Psoas muscle (tissue), 8 donors: ENCODE data around the gene NRCAM. TPM values are rescaled to one million over a fixed set of nuclear protein-coding genes. Genes with fewer than 3 reads are reported as not detected.
"Not testable (repeated sequence)": the region's sequence is repeated elsewhere in the genome, so short reads cannot be mapped to it uniquely, and the experiment has no call there.

ENCODE experiments used
- ATAC-seq, 4 donors: fragments of 200-7000 bp; cut with Tn5 transposase; one replicate each; pipeline ENCODE4 v1.9.1; 2020; ENCODE audit warnings: moderate library complexity in 3 of 4, mild to moderate bottlenecking in 2 of 4
- DNase-seq, 2 donors: peaks; one replicate each; pipeline ENCODE4 v3.0.0-alpha.2; 2020
- H3K27ac ChIP-seq: fragments of 200-600 bp; one replicate; pipeline ENCODE4 v1.8.0; 2022
- H3K27me3 ChIP-seq, 3 donors: fragments of 200-600 bp in 1 of 3; one replicate each; pipeline versions ENCODE4 v1.6.1 to v1.8.0; 2013 to 2022; ENCODE audit warnings: low read length in 2 of 3, mild to moderate bottlenecking in 2 of 3, moderate library complexity in 1 of 3; ENCODE audit not compliant: insufficient read depth in 3 of 3
- H3K36me3 ChIP-seq, 2 donors: fragments of 200-600 bp in 1 of 2; one replicate each; pipeline versions ENCODE4 v1.6.1 to v1.8.0; 2013 to 2022; ENCODE audit warnings: low read depth in 1 of 2, mild to moderate bottlenecking in 1 of 2, moderate library complexity in 1 of 2; ENCODE audit not compliant: insufficient read depth in 1 of 2
- H3K4me1 ChIP-seq: fragments of 200-600 bp; one replicate; pipeline ENCODE4 v1.8.0; 2022
- H3K4me3 ChIP-seq: fragments of 200-600 bp; one replicate; pipeline ENCODE4 v1.8.0; 2022; ENCODE audit warnings: mild to moderate bottlenecking
- H3K9me3 ChIP-seq: fragments of 200-600 bp; one replicate; pipeline ENCODE4 v1.8.0; 2022
- WGBS, 3 donors: extraction: QIAGEN DNeasy Blood & Tissue Kit; methylation state at CpG; one replicate each; pipeline versions ENCODE4 v1.1.6 to v1.1.7; 2013; 5-methylcytosine and 5-hydroxymethylcytosine counted together
- intact Hi-C, 2 donors: fragments of 100-400 bp; cut with DNase I; formaldehyde crosslinking; loops; one replicate each; pipeline versions ENCODE4 v1.11.0 to v1.14.2; 2022
- polyA plus RNA-seq, 3 donors: library from polyadenylated mRNA; stranded (reverse); fragments of 200-250 nt; gene quantifications; one replicate each; pipeline ENCODE4 v1.2.3, GENCODE V29; 2013
- total RNA-seq, 4 donors: library from RNA; stranded (reverse); fragmentation: NEBNext Ultra II Directional in 2 of 4; extraction: Animal tissue kit (Norgen Biotek cat#: 25700) in 2 of 4; gene quantifications; one replicate each; pipeline versions ENCODE4 v1.2.1 to v1.2.4, GENCODE V29; 2021 to 2023
- TF ChIP-seq, protein P1 (sequence below): fragments of 200-600 bp; IDR thresholded peaks from one replicate; pipeline ENCODE4 v1.8.0; 2022; ENCODE audit warnings: antibody characterized with exemption
- donor health status: healthy with polysubstance abuse.
- donor health status: DM: no; HTN: no; CAD: no; lungs with moderate emphysema.
- donor health status: Bipolar disorder and iron deficiency.
- donor health status: healthy.
- donor health status: DM: yes; HTN: yes; CAD: no.
- donor health status: DM: no; HTN: no; CAD: no.
- donor health status: DM: no; HTN: no; CAD: no.
- donor health status: DM: yes; HTN: yes; CAD: no.

Gene NRCAM
- total and polyA plus RNA-seq, 7 donors = 0.06 to 1.8 (median 0.55) TPM

DNA sequence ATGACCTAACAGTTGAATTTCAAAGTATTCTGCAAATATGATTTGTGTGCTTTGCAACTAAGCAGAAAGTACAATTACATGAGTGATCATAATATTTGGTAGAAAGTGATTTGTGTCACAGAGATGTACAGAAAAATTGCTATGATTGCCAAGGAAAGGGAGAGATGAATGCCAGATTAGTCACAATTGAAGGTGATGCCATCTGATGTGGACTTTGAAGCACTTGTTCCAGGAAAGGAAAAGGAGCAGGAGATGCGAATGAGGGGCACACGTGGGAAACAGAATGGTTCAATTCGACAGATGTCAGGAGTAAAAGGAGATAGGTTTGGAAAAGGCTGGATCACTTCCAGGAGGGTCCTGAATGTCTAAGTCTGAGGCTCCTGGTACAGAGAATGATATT, 173.0 kb downstream of the NRCAM start:
- H3K4me3 ChIP-seq = no peak overlapping the region
- H3K36me3 ChIP-seq = no peaks in the 10 kb centered on the region
- ATAC-seq = no peak
- H3K27ac ChIP-seq = no peak overlapping the region
- WGBS, 3 donors = 60 to 69% (median 61%) methylated on average over 3 of the region's 3 CpGs
- H3K4me1 ChIP-seq = no peaks in the 10 kb centered on the region
- no peak for DNase-seq
- TF ChIP-seq, protein P1, sequence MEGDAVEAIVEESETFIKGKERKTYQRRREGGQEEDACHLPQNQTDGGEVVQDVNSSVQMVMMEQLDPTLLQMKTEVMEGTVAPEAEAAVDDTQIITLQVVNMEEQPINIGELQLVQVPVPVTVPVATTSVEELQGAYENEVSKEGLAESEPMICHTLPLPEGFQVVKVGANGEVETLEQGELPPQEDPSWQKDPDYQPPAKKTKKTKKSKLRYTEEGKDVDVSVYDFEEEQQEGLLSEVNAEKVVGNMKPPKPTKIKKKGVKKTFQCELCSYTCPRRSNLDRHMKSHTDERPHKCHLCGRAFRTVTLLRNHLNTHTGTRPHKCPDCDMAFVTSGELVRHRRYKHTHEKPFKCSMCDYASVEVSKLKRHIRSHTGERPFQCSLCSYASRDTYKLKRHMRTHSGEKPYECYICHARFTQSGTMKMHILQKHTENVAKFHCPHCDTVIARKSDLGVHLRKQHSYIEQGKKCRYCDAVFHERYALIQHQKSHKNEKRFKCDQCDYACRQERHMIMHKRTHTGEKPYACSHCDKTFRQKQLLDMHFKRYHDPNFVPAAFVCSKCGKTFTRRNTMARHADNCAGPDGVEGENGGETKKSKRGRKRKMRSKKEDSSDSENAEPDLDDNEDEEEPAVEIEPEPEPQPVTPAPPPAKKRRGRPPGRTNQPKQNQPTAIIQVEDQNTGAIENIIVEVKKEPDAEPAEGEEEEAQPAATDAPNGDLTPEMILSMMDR = no peak
- intact Hi-C loops = no loop called here
- H3K9me3 ChIP-seq = no peaks in the 10 kb centered on the region
- peaks cover 0 to under 1% (median 0%) of the 10 kb centered on the region in 3 donors for H3K27me3 ChIP-seq

DNA sequence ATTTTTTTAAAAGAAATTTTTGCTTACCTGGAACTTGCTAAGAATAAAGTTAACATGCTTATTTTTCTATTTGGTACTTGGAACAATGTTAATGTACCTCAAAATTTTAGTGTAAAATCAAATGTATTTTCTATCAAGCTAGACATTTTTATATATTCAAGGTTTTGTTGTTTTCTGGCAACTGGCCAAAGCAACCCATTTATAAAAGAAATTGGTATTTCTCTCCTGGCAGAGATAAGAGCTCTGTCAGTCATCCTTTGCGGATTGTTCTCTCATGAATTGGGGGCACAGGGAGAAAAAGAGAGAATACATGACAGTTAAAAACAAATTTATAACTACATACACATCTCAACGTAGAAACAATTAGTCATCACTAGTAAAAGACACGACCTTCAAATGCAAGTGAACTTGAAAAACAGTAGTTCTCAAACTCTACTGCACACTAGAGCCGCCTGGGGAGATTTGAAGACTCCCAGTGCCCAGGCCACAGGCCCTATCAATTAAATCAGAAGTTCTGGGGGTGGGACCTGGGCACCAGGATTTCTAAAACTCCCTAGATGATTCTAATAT, 173.7 kb downstream of the NRCAM start:
- no peak overlapping the region for H3K4me3 ChIP-seq
- H3K27me3 ChIP-seq = peaks cover 0 to 2% (median 0%) of the 10 kb centered on the region in 3 donors
- DNase-seq (no peak), ATAC-seq (no peak)
- H3K4me1 ChIP-seq = no peaks in the 10 kb centered on the region
- TF ChIP-seq, protein P1 = no peak
- intact Hi-C loops = no loop called here
- 53 to 77% (median 58%) methylated on average over 4 of the region's 4 CpGs for WGBS, 3 donors
- H3K27ac ChIP-seq = no peak overlapping the region
- no peaks in the 10 kb centered on the region for H3K36me3 ChIP-seq
- H3K9me3 ChIP-seq = no peaks in the 10 kb centered on the region

DNA sequence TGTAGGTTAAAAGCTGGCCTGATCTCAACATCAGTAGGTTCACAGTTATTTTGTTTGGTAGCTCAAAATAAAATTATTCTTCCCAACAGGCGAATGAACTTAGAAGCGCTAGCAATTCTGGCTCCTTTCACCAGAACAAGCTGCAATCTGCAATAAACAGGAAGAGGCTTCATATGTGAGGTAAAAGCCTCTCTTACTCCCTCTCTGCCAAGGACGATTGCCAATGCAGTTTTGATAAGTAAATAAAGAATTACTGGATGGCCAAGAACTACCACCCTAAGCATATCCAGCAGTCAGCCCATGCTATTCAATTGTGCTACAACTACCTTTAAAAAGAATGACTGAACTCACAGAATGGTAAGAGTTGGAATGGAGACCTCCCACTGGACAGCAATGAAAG, 176.1 kb downstream of the NRCAM start:
- H3K4me3 ChIP-seq = no peak overlapping the region
- no peaks in the 10 kb centered on the region for H3K36me3 ChIP-seq
- 31 to 64% (median 50%) methylated on average over 3 of the region's 3 CpGs for WGBS, 3 donors
- TF ChIP-seq, protein P1 = no peak
- no peak for ATAC-seq
- no peaks in the 10 kb centered on the region for H3K9me3 ChIP-seq
- H3K27ac ChIP-seq = no peak overlapping the region
- no peak for DNase-seq
- intact Hi-C loops = no loop called here
- H3K27me3 ChIP-seq = peaks cover 0 to 2% (median 0%) of the 10 kb centered on the region in 3 donors
- no peaks in the 10 kb centered on the region for H3K4me1 ChIP-seq

DNA sequence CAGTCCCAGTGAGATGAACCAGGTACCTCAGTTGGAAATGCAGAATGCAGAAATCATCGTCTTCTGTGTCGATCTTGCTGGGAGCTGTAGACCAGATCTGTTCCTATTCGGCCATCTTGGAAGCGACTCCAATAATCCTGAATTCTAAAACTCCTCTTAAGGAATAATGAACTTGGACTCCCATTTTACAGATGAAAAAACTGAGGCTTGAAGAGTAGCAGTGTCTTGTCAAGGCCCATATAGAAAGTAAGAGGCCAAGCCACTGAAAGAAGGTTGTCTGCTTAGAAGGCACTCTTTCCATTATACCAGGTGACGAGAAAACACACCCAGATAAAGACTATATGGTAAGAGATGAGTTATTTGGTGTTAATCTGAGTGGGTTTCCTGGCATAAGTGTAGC, 177.5 kb downstream of the NRCAM start:
- peaks cover 0 to 2% (median 0%) of the 10 kb centered on the region in 3 donors for H3K27me3 ChIP-seq
- TF ChIP-seq, protein P1 = no peak
- 95 to 96% (median 95%) methylated on average over 5 of the region's 5 CpGs for WGBS, 3 donors
- ATAC-seq (no peak), DNase-seq (no peak)
- no peaks in the 10 kb centered on the region for H3K4me1 ChIP-seq
- H3K4me3 ChIP-seq = no peak overlapping the region
- no peaks in the 10 kb centered on the region for H3K9me3 ChIP-seq
- intact Hi-C loops = no loop called here
- no peaks in the 10 kb centered on the region for H3K36me3 ChIP-seq
- H3K27ac ChIP-seq = no peak overlapping the region

DNA sequence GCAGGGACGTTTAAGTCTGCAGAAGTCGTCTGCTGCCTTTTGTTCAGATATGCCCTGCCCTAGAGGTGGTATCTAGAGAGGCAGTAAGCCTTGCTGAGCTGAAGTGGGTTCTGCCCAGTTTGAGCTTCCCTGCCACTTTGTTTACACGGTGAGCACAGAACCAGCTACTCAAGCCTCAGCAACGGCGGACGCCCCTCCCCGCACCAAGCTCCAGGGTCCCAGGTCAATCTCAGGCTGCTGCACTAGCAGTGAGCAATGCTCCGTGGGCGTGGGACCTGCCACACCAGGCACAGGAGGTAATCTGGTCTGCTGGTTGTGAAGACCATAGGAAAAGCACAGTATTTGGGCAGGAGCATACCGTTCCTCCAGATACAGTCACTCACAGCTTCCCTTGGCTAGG, 178.0 kb downstream of the NRCAM start:
- Histone ChIP-seq H3K27me3 (peaks cover 0 to 2% (median 0%) of the 10 kb centered on the region in 3 donors), H3K4me1 (no peaks in the 10 kb centered on the region)

DNA sequence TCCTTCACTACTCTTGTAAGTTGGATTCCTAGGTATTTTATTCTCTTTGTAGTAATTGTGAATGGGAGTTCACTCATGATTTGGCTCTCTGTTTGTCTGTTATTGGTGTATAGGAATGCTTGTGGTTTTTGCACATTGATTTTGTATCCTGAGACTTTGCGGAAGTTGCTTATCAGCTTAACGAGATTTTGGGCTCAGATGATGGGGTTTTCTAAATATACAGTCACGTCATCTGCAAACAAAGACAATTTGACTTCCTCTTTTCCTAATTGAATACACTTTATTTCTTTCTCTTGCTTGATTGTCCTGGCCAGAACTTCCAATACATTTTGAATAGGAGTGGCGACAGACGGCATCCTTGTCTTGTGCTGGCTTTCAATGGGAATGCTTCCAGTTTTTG, 181.8 kb downstream of the NRCAM start:
- WGBS, 3 donors = 85 to 87% (median 85%) methylated on average over 5 of the region's 5 CpGs
- not testable (repeated sequence) for H3K4me1 ChIP-seq, H3K4me3 ChIP-seq

More for the DNA sequence above, 178.0 kb downstream of the NRCAM start:
- TF ChIP-seq, protein P1 = no peak
- WGBS, 3 donors = 86 to 94% (median 93%) methylated on average over 10 of the region's 10 CpGs
- intact Hi-C loops = no loop called here
- no peak for DNase-seq
- ATAC-seq = no peak
- no peaks in the 10 kb centered on the region for H3K36me3 ChIP-seq
- no peak overlapping the region for H3K27ac ChIP-seq
- H3K4me3 ChIP-seq = no peak overlapping the region
- no peaks in the 10 kb centered on the region for H3K9me3 ChIP-seq

DNA sequence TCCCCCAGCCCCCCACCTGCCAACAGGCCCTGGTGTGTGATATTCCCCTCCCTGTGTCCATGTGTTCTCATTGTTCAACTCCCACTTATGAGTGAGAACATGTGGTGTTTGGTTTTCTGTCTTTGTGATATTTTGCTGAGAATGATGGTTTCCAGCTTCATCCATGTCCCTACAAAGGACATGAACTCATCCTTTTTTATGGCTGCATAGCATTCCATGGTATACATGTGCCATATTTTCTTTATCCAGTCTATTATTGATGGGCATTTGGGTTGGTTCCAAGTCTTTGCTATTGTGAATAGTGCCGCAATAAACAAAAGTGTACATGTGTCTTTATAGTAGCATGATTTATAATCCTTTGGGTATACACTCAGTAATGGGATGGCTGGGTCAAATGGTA, 183.3 kb downstream of the NRCAM start:
- H3K27ac ChIP-seq, DNase-seq, H3K9me3 ChIP-seq, H3K27me3 ChIP-seq, ATAC-seq, H3K4me1 ChIP-seq, H3K4me3 ChIP-seq, H3K36me3 ChIP-seq, intact Hi-C loops: not testable (repeated sequence)
- WGBS, 3 donors = 97 to 100% (median 98%) methylated on average over 1 of the region's 1 CpG

More for the DNA sequence above, 181.8 kb downstream of the NRCAM start:
- DNase-seq, H3K27me3 ChIP-seq, H3K36me3 ChIP-seq, intact Hi-C loops, ATAC-seq, H3K9me3 ChIP-seq, H3K27ac ChIP-seq: not testable (repeated sequence)
